GM12873 (cell line): Measurements from ENCODE around the gene PRKRA.

Experiments used
- TF ChIP-seq, protein P1 (sequence below): IDR thresholded peaks from 2 replicates; pipeline ENCODE4 v1.5.1; 2012; ENCODE audit warnings: low read depth, mild to moderate bottlenecking, moderate library complexity, low read length, control low read depth; ENCODE audit not compliant: insufficient read depth; ENCODE audit errors: missing control alignments

PRKRA gene

GRCh38 chr2:178436662-178437061, 14.3 kb downstream of the PRKRA start:
- TF ChIP-seq, protein P1, sequence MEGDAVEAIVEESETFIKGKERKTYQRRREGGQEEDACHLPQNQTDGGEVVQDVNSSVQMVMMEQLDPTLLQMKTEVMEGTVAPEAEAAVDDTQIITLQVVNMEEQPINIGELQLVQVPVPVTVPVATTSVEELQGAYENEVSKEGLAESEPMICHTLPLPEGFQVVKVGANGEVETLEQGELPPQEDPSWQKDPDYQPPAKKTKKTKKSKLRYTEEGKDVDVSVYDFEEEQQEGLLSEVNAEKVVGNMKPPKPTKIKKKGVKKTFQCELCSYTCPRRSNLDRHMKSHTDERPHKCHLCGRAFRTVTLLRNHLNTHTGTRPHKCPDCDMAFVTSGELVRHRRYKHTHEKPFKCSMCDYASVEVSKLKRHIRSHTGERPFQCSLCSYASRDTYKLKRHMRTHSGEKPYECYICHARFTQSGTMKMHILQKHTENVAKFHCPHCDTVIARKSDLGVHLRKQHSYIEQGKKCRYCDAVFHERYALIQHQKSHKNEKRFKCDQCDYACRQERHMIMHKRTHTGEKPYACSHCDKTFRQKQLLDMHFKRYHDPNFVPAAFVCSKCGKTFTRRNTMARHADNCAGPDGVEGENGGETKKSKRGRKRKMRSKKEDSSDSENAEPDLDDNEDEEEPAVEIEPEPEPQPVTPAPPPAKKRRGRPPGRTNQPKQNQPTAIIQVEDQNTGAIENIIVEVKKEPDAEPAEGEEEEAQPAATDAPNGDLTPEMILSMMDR: no peak

- TF ChIP-seq, protein P1: no peak
These were observed 21.6 kb downstream of the PRKRA start for GRCh38 chr2:178429336-178429735.

GRCh38 chr2:178428396-178428806, 22.6 kb downstream of the PRKRA start:
- TF ChIP-seq, protein P1: no peak

GRCh38 chr2:178427458-178427857, 23.5 kb downstream of the PRKRA start:
- TF ChIP-seq, protein P1: no peak

DNA sequence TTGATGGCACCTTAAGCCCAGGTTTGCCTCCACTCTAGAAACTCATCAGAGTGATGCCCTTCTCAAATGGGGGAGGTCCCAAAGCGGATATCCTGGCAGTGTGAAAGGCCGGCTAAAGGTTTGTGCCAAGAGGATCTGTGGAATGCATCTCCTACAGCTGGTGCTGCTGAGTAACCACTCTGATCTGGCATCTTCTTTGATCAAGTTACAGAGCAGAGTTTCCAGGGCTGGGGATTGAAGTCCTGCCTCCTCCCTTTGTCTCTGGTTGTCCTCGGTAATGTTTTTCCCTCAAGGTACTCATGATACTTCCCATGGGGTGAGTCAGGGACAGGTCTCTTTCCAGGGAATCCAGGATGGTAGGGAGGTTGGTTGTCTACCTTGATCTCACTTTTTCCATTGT, 24.6 kb downstream of the PRKRA start:
- TF ChIP-seq, protein P1: no peak

GRCh38 chr2:178425255-178425827, 25.6 kb downstream of the PRKRA start:
- TF ChIP-seq, protein P1: no peak

DNA sequence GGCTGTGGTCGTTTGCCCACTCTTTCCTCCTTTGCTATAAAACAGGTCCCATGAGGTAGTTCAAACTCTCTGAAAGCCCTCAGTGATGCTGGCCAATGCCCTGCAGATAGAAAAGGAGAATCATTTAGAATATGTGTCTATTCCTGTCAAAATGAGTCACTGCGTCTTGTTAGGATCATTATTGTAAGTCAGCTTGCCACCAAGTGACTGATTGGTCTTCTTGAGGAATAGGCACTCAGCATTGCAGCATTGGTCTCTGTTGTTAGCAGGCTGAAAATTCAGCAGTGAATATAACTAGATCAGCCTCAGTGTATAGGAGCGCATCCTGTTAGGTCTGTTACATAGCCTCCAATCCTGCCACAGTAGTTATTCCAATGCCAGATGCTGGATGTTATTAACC, 28.9 kb downstream of the PRKRA start:
- TF ChIP-seq, protein P1: no peak
